OCI-LY1 (cell line): ENCODE measurements around the gene KCNMA1.

ENCODE experiments used
- H2AFZ ChIP-seq: fragments of 200-600 bp; sonication (generic), shearing (Covaris generic); 2 replicates; pipeline ENCODE4 v1.6.0; 2014; ENCODE audit warnings: antibody characterized with exemption, mild to moderate bottlenecking, low read length
- H3F3A ChIP-seq: fragments of 200-600 bp; sonication (generic), shearing (Covaris generic); 2 replicates; pipeline ENCODE4 v1.6.0; 2014; ENCODE audit warnings: mild to moderate bottlenecking, antibody characterized with exemption, low read length, moderate library complexity; ENCODE audit not compliant: insufficient read depth
- H3K27ac ChIP-seq: fragments of 200-600 bp; sonication (generic); 2 replicates; pipeline ENCODE4 v1.5.1; 2014; ENCODE audit warnings: low read length, mixed run types, mild to moderate bottlenecking, low read depth; ENCODE audit not compliant: poor library complexity, severe bottlenecking
- H3K27me3 ChIP-seq: fragments of 200-600 bp; sonication (generic); 2 replicates; pipeline ENCODE4 v1.6.0; 2014; ENCODE audit warnings: antibody characterized with exemption, mild to moderate bottlenecking, low read length, moderate library complexity; ENCODE audit not compliant: insufficient read depth
- H3K36me3 ChIP-seq: fragments of 200-600 bp; sonication (generic); 2 replicates; pipeline ENCODE4 v1.6.1; 2014; ENCODE audit warnings: mild to moderate bottlenecking, antibody characterized with exemption, low read length, moderate library complexity, mixed read lengths; ENCODE audit not compliant: insufficient read depth
- H3K4me1 ChIP-seq: fragments of 200-600 bp; sonication (generic); 2 replicates; pipeline ENCODE4 v1.5.1; 2014; ENCODE audit warnings: mild to moderate bottlenecking, low read length, moderate library complexity; ENCODE audit not compliant: insufficient read depth, severe bottlenecking
- H3K4me2 ChIP-seq: fragments of 200-600 bp; sonication (generic), shearing (Covaris generic); 2 replicates; pipeline ENCODE4 v1.6.1; 2014; ENCODE audit warnings: low read length
- H3K4me3 ChIP-seq: fragments of 200-600 bp; sonication (generic); 2 replicates; pipeline ENCODE4 v1.5.1; 2014; ENCODE audit warnings: low read length, low read depth, mild to moderate bottlenecking, mixed read lengths; ENCODE audit not compliant: poor library complexity, severe bottlenecking
- H3K79me2 ChIP-seq: fragments of 200-600 bp; shearing (Covaris generic); 2 replicates; pipeline ENCODE4 v1.6.1; 2016; ENCODE audit warnings: mixed run types, low read length, mixed read lengths; ENCODE audit not compliant: insufficient read depth
- H3K9ac ChIP-seq: fragments of 200-600 bp; sonication (generic), shearing (Covaris generic); 2 replicates; pipeline ENCODE4 v1.6.1; 2014; ENCODE audit warnings: mild to moderate bottlenecking, low read length, mixed read lengths
- H3K9me2 ChIP-seq: fragments of 200-600 bp; sonication (generic), shearing (Covaris generic); 2 replicates; pipeline ENCODE4 v1.6.1; 2014; ENCODE audit warnings: low read depth, mild to moderate bottlenecking, low read length, mixed read lengths
- H3K9me3 ChIP-seq: fragments of 200-600 bp; shearing (Covaris generic); 2 replicates; pipeline ENCODE4 v1.6.1; 2014; ENCODE audit warnings: low read length, mixed read lengths
- H4K20me1 ChIP-seq: fragments of 200-600 bp; sonication (generic), shearing (Covaris generic); 2 replicates; pipeline ENCODE4 v1.6.0; 2016; ENCODE audit warnings: mild to moderate bottlenecking, low read length; ENCODE audit not compliant: insufficient read depth
- CTCF ChIP-seq: fragments of 200-600 bp; sonication (generic), shearing (Covaris generic); IDR thresholded peaks from 2 replicates; pipeline ENCODE4 v1.5.1; 2017; ENCODE audit warnings: mild to moderate bottlenecking, antibody characterized with exemption, low read length, moderate library complexity, mixed read lengths
- EZH2 ChIP-seq: fragments of 200-600 bp; sonication (generic), shearing (Covaris generic); IDR thresholded peaks from 2 replicates; pipeline ENCODE4 v1.8.0; 2017; ENCODE audit warnings: borderline replicate concordance, mixed run types, mild to moderate bottlenecking, antibody characterized with exemption, low read length, moderate library complexity, mixed read lengths

KCNMA1 gene

DNA sequence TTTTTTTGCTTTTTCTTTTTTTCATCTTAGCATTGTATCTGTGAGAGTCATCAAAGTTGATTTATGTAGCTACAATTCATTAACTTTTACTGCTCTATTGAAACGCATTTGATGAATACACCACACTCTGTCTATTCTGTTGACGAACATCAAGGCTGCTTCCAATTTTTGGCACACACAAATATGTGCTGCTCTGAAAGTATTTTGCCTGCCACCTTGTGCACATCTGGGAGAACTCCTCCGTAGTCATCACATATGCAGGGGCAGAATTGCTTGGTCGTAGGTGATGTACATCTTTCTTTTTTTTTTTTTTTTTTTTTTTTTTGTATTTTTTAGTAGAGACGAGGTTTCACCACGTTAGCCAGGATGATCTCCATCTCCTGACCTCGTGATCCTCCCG is 796.8 kb downstream of the KCNMA1 start:
- Histone ChIP-seq H3K4me3 (no peak overlapping the region), H4K20me1 (no peaks in the 10 kb centered on the region), H3K36me3 (no peaks in the 10 kb centered on the region), H3F3A (no peaks in the 10 kb centered on the region), H3K9me3 (no peaks in the 10 kb centered on the region), H3K27me3 (no peaks in the 10 kb centered on the region), H3K4me1 (no peaks in the 10 kb centered on the region), H3K9ac (no peak overlapping the region), H3K27ac (no peak overlapping the region), H3K4me2 (no peak overlapping the region), H3K79me2 (no peaks in the 10 kb centered on the region), H2AFZ (no peak overlapping the region), H3K9me2 (no peaks in the 10 kb centered on the region)
- TF ChIP-seq EZH2 (no peak), CTCF (no peak)

- no peaks in the 10 kb centered on the region for H3F3A ChIP-seq
- no peaks in the 10 kb centered on the region for H3K36me3 ChIP-seq
- no peak overlapping the region for H2AFZ ChIP-seq
- TF ChIP-seq CTCF (no peak), EZH2 (no peak)
- no peak overlapping the region for H3K27ac ChIP-seq
- H3K4me3 ChIP-seq: no peak overlapping the region
- no peaks in the 10 kb centered on the region for H3K27me3 ChIP-seq
- H3K9ac ChIP-seq: no peak overlapping the region
- no peak overlapping the region for H3K4me2 ChIP-seq
- no peaks in the 10 kb centered on the region for H3K79me2 ChIP-seq
- H3K9me2 ChIP-seq: no peaks in the 10 kb centered on the region
- no peaks in the 10 kb centered on the region for H3K4me1 ChIP-seq
- no peaks in the 10 kb centered on the region for H4K20me1 ChIP-seq
- no peaks in the 10 kb centered on the region for H3K9me3 ChIP-seq
Observed at GRCh38 chr10:76839276-76839675, 798.3 kb downstream of the KCNMA1 start.

- no peaks in the 10 kb centered on the region for H4K20me1 ChIP-seq
- no peaks in the 10 kb centered on the region for H3K36me3 ChIP-seq
- H3K27me3 ChIP-seq: no peaks in the 10 kb centered on the region
- no peaks in the 10 kb centered on the region for H3F3A ChIP-seq
- no peak overlapping the region for H3K27ac ChIP-seq
- H3K79me2 ChIP-seq: no peaks in the 10 kb centered on the region
- H3K4me2 ChIP-seq: no peak overlapping the region
- no peaks in the 10 kb centered on the region for H3K4me1 ChIP-seq
- no peaks in the 10 kb centered on the region for H3K9me3 ChIP-seq
- TF ChIP-seq EZH2: no peak
- TF ChIP-seq CTCF: no peak
- no peaks in the 10 kb centered on the region for H3K9me2 ChIP-seq
- H3K4me3 ChIP-seq: no peak overlapping the region
- H3K9ac ChIP-seq: no peak overlapping the region
- no peak overlapping the region for H2AFZ ChIP-seq
Observed at GRCh38 chr10:76830218-76830617, 807.4 kb downstream of the KCNMA1 start.
